Inferior parietal cortex (tissue), 1 donor: ENCODE data around the gene B4GALNT2.
"Not testable (repeated sequence)": the region's sequence is repeated elsewhere in the genome, so short reads cannot be mapped to it uniquely, and the experiment has no call there.

Experiments
- DNase-seq: peaks from one replicate; pipeline ENCODE4 v3.0.0-alpha.2; 2016; ENCODE audit errors: extremely low spot score

B4GALNT2 gene, protein sequence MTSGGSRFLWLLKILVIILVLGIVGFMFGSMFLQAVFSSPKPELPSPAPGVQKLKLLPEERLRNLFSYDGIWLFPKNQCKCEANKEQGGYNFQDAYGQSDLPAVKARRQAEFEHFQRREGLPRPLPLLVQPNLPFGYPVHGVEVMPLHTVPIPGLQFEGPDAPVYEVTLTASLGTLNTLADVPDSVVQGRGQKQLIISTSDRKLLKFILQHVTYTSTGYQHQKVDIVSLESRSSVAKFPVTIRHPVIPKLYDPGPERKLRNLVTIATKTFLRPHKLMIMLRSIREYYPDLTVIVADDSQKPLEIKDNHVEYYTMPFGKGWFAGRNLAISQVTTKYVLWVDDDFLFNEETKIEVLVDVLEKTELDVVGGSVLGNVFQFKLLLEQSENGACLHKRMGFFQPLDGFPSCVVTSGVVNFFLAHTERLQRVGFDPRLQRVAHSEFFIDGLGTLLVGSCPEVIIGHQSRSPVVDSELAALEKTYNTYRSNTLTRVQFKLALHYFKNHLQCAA

DNA sequence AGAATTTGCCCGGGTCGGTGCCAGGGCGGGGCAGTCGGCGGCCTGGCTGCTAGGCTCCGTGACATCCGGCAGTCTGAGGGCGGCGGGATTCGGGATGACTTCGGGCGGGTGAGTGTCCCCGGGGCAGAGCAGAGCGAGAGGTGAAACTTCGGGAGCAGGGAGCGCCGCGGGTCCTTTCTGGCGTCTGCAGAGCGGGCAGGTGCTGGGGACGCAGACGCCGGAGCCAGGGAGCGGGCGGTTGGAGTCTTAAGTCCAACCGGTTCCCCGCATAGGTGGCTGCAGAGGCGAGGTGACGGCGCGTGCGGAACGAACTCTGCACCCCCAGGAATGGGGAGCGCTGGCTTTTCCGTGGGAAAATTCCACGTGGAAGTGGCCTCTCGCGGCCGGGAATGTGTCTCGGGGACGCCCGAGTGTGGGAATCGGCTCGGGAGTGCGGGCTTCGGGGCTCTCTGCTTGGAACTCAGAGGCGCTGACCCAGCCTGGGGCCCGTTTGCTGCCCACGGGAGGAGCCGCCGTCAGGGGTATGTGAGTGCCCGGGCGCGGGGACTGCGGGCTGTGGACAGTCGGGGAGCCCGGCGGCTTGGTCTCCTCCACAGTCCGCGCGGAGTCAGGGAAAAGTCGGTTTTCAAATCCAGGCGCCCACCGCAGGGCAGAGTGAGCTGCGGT is at the start of gene B4GALNT2:
Gene B4GALNT2, plus strand, starts transcription at position 71 of the 666 bp plus-strand sequence. Its CDS starts 24 bp downstream, at position 95.
- no peak for DNase-seq

DNA sequence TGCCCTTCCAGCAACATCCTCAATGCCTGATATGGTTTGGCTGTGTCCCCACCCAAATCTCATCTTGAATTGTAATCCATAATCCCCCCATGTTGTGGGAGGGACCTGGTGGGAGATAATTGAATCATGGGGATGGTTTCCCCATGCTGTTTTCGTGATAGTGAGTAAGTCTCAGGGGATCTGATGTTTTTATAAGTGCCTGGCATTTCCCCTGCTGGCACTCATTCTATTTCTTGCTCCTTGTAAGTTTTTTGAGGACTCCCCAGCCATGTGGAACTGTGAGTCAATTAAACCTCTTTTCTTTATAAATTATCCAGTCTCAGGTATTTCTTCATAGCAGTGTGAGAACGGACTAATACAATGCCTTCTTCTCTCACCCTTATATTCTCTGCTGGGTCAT is 47.5 kb upstream of the B4GALNT2 start:
- DNase-seq, result not testable (repeated sequence)

DNA sequence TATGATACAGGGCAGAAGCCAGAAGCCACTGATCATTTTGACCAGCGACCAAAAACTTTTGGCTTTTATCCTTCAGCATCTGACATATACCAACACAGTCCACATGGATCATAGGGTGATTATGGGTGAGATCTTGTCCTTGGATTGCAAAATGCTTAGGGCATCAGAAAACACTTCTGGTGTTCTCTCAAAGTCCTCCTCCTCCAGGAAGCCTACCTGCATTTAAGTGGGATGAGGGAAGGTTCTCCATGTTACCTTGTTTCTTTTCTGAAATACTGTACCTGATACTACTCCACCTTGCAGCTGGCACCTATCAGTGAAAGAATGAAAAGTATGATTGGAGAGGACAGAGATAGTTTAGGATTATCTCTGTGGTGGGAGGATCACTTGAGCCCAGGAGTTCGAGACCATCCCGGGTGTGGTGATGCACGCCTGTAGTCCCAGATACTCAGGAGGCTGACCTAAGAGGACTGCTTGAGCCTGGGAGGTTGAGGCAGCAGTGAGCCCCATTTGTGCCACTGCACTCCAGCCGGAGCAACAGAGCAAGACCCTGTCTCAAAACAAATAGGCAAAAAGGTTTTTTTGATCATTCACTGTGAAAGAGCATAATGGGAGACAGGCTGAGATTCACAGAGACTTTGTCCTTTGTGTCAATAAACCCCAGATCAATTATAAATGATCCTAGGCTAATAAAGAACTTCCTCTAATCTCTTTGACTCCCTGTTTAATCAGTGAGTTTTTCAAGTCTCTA is 46.8 kb upstream of the B4GALNT2 start:
- DNase-seq, result no peak

DNA sequence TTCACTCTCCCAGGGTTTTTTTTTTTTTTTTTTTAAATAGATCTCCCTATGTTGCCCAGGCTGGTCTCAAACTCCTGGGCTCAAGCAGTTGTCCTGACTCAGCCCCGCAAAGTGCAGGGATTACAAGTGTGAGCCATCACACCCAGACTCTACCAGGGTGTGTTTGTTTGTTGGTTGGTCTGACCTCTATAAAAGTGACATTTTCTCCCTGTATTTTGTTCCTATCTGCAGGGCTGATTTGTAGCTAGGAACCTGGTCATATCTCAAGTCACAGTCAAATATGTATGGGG is 46.3 kb upstream of the B4GALNT2 start:
- no peak for DNase-seq

DNA sequence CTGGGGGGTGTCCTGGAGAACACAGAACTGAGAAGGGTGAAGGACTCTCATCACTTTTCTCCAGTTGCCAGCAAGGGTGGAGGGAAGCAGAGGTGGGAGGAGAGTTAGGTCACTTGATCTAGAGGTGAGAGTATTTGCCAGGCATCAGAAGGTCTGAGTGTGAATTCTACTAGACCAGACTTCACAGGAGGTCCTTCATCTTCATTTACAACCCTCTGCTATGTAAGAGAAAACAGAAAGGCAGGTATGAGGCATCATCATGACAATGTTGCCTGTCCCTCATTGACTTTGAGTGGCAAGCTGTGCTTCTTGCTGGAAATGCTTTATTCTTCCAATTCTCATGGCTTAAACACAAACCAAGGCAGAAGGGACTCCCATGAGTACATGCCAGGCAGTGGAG is 45.9 kb upstream of the B4GALNT2 start:
- no peak for DNase-seq

DNA sequence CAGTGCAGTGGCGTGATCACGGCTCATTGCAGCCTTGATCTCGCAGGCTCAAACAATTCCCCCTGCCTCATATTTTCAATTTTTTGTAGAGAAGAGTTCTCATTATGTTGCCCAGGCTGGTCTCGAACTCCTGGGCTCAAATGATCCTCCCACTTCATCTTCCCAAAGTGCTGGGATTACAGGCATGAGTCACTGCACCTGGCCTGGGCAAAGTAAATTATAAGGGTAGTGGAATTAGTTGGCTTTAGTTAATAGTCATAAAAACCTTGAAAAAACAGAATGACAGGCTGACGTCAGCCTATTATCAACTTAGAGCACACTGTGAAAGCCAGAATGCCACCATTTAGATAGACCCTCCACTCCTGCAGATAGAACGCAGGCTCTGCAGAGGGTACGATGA is 43.5 kb upstream of the B4GALNT2 start:
- DNase-seq, result no peak

GRCh38 chr17:49090878-49091594 is 41.5 kb upstream of the B4GALNT2 start:
- no peak for DNase-seq

GRCh38 chr17:49093131-49093530 is 39.4 kb upstream of the B4GALNT2 start:
- DNase-seq, result no peak

DNA sequence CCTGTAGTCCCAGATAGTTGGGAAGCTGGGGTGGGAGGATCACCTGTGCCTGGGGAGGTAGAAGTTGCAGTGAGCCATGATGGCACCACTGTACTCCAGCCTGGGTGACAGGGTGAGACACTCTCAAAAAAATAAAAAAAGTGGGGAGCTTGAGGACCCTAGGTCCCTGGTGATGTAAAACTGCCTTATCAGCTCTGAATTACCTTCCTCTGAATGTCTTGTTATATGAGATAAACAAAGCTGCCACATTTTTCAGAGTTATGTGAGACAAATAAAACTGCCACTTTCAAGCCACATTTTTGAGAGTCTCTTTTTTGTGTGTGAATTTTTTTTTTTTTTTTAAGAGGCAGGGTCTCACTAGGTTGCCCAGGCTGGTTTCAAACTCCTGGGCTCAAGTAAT is 32.0 kb upstream of the B4GALNT2 start:
- no peak for DNase-seq

- DNase-seq, result no peak
Observed at GRCh38 chr17:49101054-49101534, 31.5 kb upstream of the B4GALNT2 start.

DNA sequence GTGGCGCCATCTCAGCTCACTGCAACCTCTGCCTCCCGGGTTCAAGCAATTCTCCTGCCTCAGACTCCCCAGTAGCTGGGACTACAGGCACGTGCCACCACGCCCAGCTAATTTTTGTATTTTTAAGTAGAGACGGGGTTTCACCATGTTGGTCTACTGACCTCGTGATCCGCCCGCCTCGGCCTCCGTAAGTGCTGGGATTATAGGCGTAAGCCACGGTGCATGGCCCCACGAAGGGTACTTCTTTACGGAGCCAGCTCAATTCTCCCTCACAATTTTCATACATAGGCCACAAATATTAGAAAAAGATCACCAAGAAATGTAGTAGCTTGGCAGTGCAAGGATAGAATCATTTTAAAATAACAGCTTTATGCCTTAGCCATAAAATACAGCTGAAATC is 29.2 kb upstream of the B4GALNT2 start:
- not testable (repeated sequence) for DNase-seq

GRCh38 chr17:49104511-49105074 is 28.0 kb upstream of the B4GALNT2 start:
- no peak for DNase-seq

DNA sequence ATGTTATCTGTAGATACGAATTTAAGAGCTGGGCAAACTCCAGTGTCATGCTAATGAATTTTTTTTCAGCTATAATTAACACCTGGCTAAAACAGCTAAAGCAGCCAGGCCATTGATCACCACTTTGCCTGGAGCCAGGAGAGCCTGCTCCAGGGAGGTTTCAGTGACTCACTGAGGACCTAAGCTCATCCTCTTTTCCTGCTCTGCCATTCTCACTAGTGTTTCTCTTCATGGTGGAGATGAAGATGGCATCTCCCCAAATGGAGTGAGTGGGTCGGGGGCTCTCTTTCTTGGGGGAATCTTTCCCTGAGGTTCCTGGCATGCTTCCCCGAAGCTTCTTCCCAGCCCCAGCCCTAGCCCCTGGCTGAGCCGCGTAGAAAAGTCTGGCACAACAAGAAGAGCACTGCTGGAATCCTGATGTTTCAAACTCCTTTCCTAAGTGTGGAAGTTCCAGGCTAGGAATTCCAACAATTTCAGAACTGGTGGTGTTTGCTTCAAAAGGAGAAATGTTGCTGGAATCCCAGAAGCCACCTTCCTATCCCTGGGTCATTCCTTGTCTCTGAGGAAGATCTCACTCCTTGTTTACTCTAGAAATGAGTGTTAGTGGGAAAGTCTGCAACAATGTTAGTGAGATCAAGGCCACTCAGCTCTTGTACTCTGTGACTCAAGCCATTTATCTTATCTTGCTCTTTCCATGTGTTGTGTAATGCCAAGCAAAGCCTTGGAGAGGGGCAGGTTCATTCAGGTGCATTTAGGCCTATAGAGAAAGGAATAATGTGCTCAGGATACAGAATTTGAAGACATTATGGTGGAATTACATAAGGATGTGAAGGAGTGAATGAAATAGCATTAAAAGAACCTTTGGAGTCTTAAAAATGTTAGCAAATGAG is 26.0 kb upstream of the B4GALNT2 start:
- no peak for DNase-seq

DNA sequence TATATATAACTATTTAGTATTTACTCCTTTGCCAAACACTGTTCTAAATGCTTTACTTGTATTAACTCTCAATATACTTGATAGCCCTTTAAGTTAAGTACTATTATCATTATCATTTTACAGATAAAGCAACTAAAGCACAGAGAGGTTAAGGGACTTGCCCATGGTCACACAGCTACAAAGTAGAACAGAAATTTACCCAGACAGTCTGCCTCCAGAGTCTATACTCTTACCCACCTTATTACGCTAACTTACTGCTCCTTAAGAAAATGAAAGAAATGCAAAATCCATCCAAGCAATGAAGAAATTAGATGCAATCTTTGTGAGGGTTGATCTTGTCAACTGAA is 25.4 kb upstream of the B4GALNT2 start:
- no peak for DNase-seq

- peak; percentile 5 for DNase-seq
Observed at GRCh38 chr17:49108318-49108717, 24.3 kb upstream of the B4GALNT2 start.

GRCh38 chr17:49110509-49110908 is 22.1 kb upstream of the B4GALNT2 start:
- DNase-seq, result no peak

DNA sequence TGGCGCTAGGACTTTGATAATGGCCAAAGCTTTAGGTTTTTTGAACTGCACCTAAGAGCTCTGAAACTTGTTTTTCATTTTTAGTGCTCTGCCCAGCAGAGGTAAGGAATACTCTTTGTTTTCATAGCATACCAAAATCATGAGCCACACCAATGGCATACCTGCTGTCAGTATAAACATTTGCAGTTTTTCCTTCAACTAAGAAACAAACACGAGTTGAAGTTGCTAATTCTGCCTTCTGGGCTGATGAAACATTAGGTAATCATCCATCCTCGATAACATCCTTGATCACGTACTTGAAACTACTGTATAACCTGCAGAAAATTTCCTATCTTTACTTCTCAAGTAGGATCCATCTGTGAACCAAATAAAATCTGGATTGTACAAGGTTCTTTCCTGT is 20.6 kb upstream of the B4GALNT2 start:
- DNase-seq, result no peak

GRCh38 chr17:49112936-49113335 is 19.6 kb upstream of the B4GALNT2 start:
- DNase-seq, result no peak

DNA sequence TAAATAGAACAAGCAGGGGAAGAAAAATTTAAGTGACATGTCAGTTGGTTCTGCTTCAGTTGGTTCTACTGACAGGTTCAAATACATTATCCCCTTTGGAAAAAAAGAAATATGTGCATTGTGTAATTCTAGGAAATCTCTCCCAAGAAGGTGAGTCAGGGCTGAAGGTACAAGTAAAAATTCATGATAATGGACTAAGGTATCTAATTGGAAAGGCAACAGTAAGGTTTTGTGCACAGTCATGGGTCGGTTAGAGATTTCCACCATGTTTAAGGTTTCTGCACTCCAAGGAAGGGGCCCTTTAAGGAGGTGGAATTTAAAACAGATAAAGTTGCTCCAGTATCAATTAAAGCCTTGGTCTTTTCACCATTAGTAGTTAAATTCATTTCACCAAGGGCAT is 17.9 kb upstream of the B4GALNT2 start:
- no peak for DNase-seq

DNA sequence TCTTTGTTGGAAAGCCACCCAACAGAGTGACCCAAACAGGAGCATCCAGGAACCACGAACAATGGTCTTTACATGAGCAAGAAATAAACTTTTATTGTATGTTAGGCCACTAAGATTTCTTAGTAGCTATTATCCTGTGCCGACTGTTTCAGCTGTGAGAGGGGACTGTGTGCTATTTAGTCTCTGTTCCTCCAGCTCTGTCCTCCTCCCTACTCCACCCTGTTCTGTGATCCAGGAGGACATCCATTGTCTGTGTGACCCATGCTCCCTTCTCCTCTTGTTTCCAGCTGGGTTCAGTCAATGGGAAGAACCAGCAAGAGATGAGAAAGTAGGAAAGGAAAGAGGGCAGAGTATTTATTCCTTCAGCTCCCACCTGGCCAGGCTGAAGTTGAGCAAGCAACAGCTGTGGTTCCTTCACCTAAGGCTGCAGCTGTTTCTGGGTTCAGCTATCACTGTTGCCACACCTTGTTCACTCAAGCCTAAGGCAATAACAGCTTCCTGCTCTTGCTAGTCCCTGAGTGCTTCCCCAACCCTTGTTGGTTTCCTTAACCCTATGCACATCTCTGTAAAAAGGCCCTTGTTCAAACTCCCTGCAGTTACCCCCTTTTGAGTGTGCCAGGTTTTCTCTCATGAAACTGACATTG is 14.9 kb upstream of the B4GALNT2 start:
- no peak for DNase-seq
